ENCODE results near the gene FAM236A.
"Not testable (repeated sequence)": the region's sequence is repeated elsewhere in the genome, so short reads cannot be mapped to it uniquely, and the experiment has no call there.

GRCh38 chrX:72959971-72960370 lies 22.0 kb downstream of the FAM236A start:
- not testable (repeated sequence) for TF ChIP-seq YY1 (IDR thresholded peaks at IDR 0.05; ENCODE audit: insufficient read depth, insufficient read length); ZNF274 (IDR thresholded peaks at IDR 0.05; ENCODE audit: low read depth, low read length)

Measured in NT2/D1 (cell line).